H9 (cell line): ENCODE measurements around the gene THRB. TPM values are rescaled to one million over a fixed set of nuclear protein-coding genes. Genes with fewer than 3 reads are reported as not detected.

Experiments used
- DNase-seq: peaks from one replicate; pipeline ENCODE4 v3.0.0-alpha.2; 2017
- H2AFZ ChIP-seq: one replicate; pipeline ENCODE4 v1.6.1; 2013; ENCODE audit warnings: mild to moderate bottlenecking, low read length, control low read depth, moderate library complexity
- H2AK5ac ChIP-seq: 2 replicates; pipeline ENCODE4 v1.6.1; 2013; ENCODE audit warnings: low read length, control low read depth, mixed read lengths; ENCODE audit not compliant: insufficient read length
- H2BK120ac ChIP-seq: one replicate; pipeline ENCODE4 v1.6.1; 2013; ENCODE audit warnings: low read depth, mild to moderate bottlenecking, low read length, control low read depth, inconsistent platforms; ENCODE audit not compliant: poor library complexity, severe bottlenecking
- H2BK12ac ChIP-seq: 2 replicates; pipeline ENCODE4 v1.6.1; 2013; ENCODE audit warnings: low read length, control low read depth, mixed read lengths, low read depth; ENCODE audit not compliant: insufficient read length
- H2BK15ac ChIP-seq: 2 replicates; pipeline ENCODE4 v1.6.1; 2013; ENCODE audit warnings: low read depth, low read length, control low read depth
- H2BK20ac ChIP-seq: one replicate; pipeline ENCODE4 v1.6.1; 2013; ENCODE audit warnings: low read depth, mild to moderate bottlenecking, low read length, control low read depth, inconsistent platforms; ENCODE audit not compliant: poor library complexity, severe bottlenecking
- H2BK5ac ChIP-seq: 2 replicates; pipeline ENCODE4 v1.6.1; 2013; ENCODE audit warnings: low read length, control low read depth, mixed read lengths; ENCODE audit not compliant: insufficient read length
- H3K14ac ChIP-seq: 2 replicates; pipeline ENCODE4 v1.6.1; 2013; ENCODE audit warnings: low read length, control low read depth; ENCODE audit not compliant: insufficient read depth
- H3K18ac ChIP-seq: 2 replicates; pipeline ENCODE4 v1.6.1; 2013; ENCODE audit warnings: low read depth, mild to moderate bottlenecking, mixed read lengths, low read length, control low read depth; ENCODE audit not compliant: insufficient read length
- H3K23ac ChIP-seq: 2 replicates; pipeline ENCODE4 v1.6.1; 2013; ENCODE audit warnings: low read length, control low read depth, mixed read lengths, low read depth; ENCODE audit not compliant: insufficient read length
- H3K23me2 ChIP-seq: 2 replicates; pipeline ENCODE4 v1.6.1; 2013; ENCODE audit warnings: low read depth, mild to moderate bottlenecking, mixed read lengths, low read length, control low read depth; ENCODE audit not compliant: insufficient read length, poor library complexity, severe bottlenecking
- H3K27ac ChIP-seq: 2 replicates; pipeline ENCODE4 v1.5.1; 2013; ENCODE audit warnings: low read length, control low read depth, mixed read lengths, low read depth; ENCODE audit not compliant: insufficient read length
- H3K27me3 ChIP-seq: 2 replicates; pipeline ENCODE4 v1.6.1; 2013; ENCODE audit warnings: low read length, control low read depth, inconsistent platforms; ENCODE audit not compliant: insufficient read depth
- H3K4ac ChIP-seq: 2 replicates; pipeline ENCODE4 v1.6.1; 2013; ENCODE audit warnings: low read depth, mild to moderate bottlenecking, control low read depth, inconsistent platforms, low read length, moderate library complexity
- H3K4me1 ChIP-seq: 2 replicates; pipeline ENCODE4 v1.6.1; 2013; ENCODE audit warnings: low read length, control low read depth, inconsistent platforms; ENCODE audit not compliant: insufficient read depth
- H3K4me2 ChIP-seq: 2 replicates; pipeline ENCODE4 v1.6.1; 2013; ENCODE audit warnings: low read length, control low read depth, mixed read lengths; ENCODE audit not compliant: insufficient read length, insufficient read depth
- H3K56ac ChIP-seq: 2 replicates; pipeline ENCODE4 v1.6.1; 2013; ENCODE audit warnings: low read depth, mild to moderate bottlenecking, mixed read lengths, low read length, control low read depth; ENCODE audit not compliant: insufficient read length
- H3K79me1 ChIP-seq: 2 replicates; pipeline ENCODE4 v1.6.1; 2013; ENCODE audit warnings: low read depth, mild to moderate bottlenecking, moderate library complexity, low read length, control low read depth, inconsistent platforms; ENCODE audit not compliant: insufficient read depth, poor library complexity, severe bottlenecking
- H3K79me2 ChIP-seq: 2 replicates; pipeline ENCODE4 v1.6.1; 2013; ENCODE audit warnings: low read length, control low read depth, inconsistent platforms; ENCODE audit not compliant: insufficient read depth
- H3K9ac ChIP-seq: 2 replicates; pipeline ENCODE4 v1.6.1; 2013; ENCODE audit warnings: low read length, control low read depth, mixed read lengths; ENCODE audit not compliant: insufficient read length; ENCODE audit errors: extremely low read depth
- H3K9me3 ChIP-seq: one replicate; pipeline ENCODE4 v1.6.1; 2013; ENCODE audit warnings: low read depth, low read length, inconsistent platforms; ENCODE audit not compliant: control insufficient read depth
- H3T11ph ChIP-seq: one replicate; pipeline ENCODE4 v1.6.1; 2013; ENCODE audit warnings: mild to moderate bottlenecking, low read length, control low read depth, inconsistent platforms
- H4K20me1 ChIP-seq: one replicate; pipeline ENCODE4 v1.6.1; 2013; ENCODE audit not compliant: control insufficient read depth, insufficient read length, insufficient read depth
- H4K5ac ChIP-seq: 2 replicates; pipeline ENCODE4 v1.6.1; 2013; ENCODE audit warnings: low read depth, mild to moderate bottlenecking, mixed read lengths, low read length, control low read depth; ENCODE audit not compliant: insufficient read length
- H4K8ac ChIP-seq: replicated peaks from 2 replicates; pipeline ENCODE4 v1.6.1; 2013; ENCODE audit warnings: low read length, control low read depth, mixed read lengths, low read depth; ENCODE audit not compliant: insufficient read length
- H4K91ac ChIP-seq: 2 replicates; pipeline ENCODE4 v1.6.1; 2013; ENCODE audit warnings: low read depth, mild to moderate bottlenecking, moderate library complexity, mixed read lengths, low read length, control low read depth; ENCODE audit not compliant: insufficient read length
- H3K27ac Mint-ChIP-seq, 3 experiments: 2 replicates in 2 of 3; 3 replicates in 1 of 3; pipeline ENCODE4 v1.8.0; 2020 to 2021; ENCODE audit warnings: mixed read lengths in 3 of 3, mild to moderate bottlenecking in 1 of 3, moderate library complexity in 1 of 3
- H3K27me3 Mint-ChIP-seq: 2 replicates; pipeline ENCODE4 v1.8.0; 2021; ENCODE audit warnings: low read depth, mild to moderate bottlenecking, moderate library complexity, mixed read lengths
- H3K36me3 Mint-ChIP-seq, 3 experiments: 2 replicates in 2 of 3; 3 replicates in 1 of 3; pipeline ENCODE4 v1.8.0; 2020 to 2021; ENCODE audit warnings: low read depth in 3 of 3, mixed read lengths in 3 of 3; ENCODE audit not compliant: insufficient read depth in 1 of 3
- H3K4me1 Mint-ChIP-seq, 2 experiments: 2 replicates each; pipeline ENCODE4 v1.8.0; 2020; ENCODE audit warnings: mixed read lengths in 2 of 2
- H3K4me3 Mint-ChIP-seq, 2 experiments: 2 replicates in 1 of 2; 3 replicates in 1 of 2; pipeline ENCODE4 v1.8.0; 2020 to 2021; ENCODE audit warnings: mild to moderate bottlenecking in 2 of 2, mixed read lengths in 2 of 2, moderate library complexity in 1 of 2
- H3K9me3 Mint-ChIP-seq, 2 experiments: 2 replicates in 1 of 2; 3 replicates in 1 of 2; pipeline ENCODE4 v1.8.0; 2020; ENCODE audit warnings: mild to moderate bottlenecking in 2 of 2, mixed read lengths in 2 of 2, moderate library complexity in 1 of 2
- WGBS: extraction: QIAGEN DNeasy Blood & Tissue Kit; methylation state at CpG from one replicate; pipeline ENCODE4 v1.1.7; 2013; ENCODE audit warnings: missing lambda C conversion rate, low lambda C conversion rate, mixed read lengths; ENCODE audit not compliant: insufficient read length; ENCODE audit errors: extremely low coverage; 5-methylcytosine and 5-hydroxymethylcytosine counted together
- total RNA-seq: library from RNA; stranded (reverse); gene quantifications from 2 replicates; pipeline ENCODE4 v1.2.1, GENCODE V29; 2021
- TF ChIP-seq, protein P1 (sequence below): fragments of 200-600 bp; sonication (generic); conservative IDR thresholded peaks from 3 replicates; pipeline ENCODE4 v1.8.0; 2021; ENCODE audit warnings: antibody characterized with exemption, mild to moderate bottlenecking

Gene THRB
- total RNA-seq, 1 experiment from 2014 or later = 8.6 TPM

DNA sequence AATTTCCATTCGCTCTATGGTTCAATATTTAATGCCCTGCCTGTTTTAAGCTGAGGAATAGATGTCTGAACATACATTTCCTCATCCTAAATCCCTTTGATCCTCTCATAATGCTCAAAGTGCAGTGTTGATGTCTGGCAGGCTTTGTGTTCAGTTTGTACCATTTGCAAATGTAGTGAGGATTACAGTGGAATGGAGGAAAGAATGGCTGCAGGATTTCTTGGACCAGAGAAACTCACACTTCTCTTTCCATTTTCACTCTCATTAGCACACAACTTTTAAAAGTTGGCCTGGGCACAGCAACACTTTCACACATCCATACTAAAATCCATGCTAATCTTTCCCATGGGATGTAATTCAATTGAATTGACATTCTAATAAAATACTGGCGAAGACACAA lies 28.6 kb upstream of the THRB start:
- Histone ChIP-seq H3K9ac (no peak overlapping the region), H3K4me2 (no peak overlapping the region), H2BK120ac (no peak overlapping the region), H4K5ac (no peak overlapping the region), H2BK20ac (no peak overlapping the region), H2BK12ac (no peak overlapping the region), H3K4ac (no peak overlapping the region), H3K23me2 (peaks cover 11% of the 10 kb centered on the region), H2AK5ac (no peak overlapping the region), H3K27me3 (peaks cover 26% of the 10 kb centered on the region), H3K27ac (no peak overlapping the region), H3K23ac (no peak overlapping the region), H4K8ac (no peak overlapping the region), H3T11ph (no peak overlapping the region), H2BK5ac (no peak overlapping the region), H4K91ac (no peak overlapping the region), H4K20me1 (no peaks in the 10 kb centered on the region), H3K4me1 (peaks cover 8% of the 10 kb centered on the region; the same call in 1 of the 2 replicates), H3K9me3 (no peaks in the 10 kb centered on the region), H3K56ac (no peak overlapping the region), H2BK15ac (no peak overlapping the region), H3K79me1 (no peaks in the 10 kb centered on the region), H2AFZ (no peak overlapping the region), H3K14ac (no peak overlapping the region), H3K18ac (no peak overlapping the region), H3K79me2 (no peaks in the 10 kb centered on the region)
- H3K36me3 Mint-ChIP-seq = no peaks in the 10 kb centered on the region
- H3K27ac Mint-ChIP-seq = no peak overlapping the region
- no CpG with 5 or more reads among the region's 2 CpGs for WGBS
- TF ChIP-seq, protein P1, sequence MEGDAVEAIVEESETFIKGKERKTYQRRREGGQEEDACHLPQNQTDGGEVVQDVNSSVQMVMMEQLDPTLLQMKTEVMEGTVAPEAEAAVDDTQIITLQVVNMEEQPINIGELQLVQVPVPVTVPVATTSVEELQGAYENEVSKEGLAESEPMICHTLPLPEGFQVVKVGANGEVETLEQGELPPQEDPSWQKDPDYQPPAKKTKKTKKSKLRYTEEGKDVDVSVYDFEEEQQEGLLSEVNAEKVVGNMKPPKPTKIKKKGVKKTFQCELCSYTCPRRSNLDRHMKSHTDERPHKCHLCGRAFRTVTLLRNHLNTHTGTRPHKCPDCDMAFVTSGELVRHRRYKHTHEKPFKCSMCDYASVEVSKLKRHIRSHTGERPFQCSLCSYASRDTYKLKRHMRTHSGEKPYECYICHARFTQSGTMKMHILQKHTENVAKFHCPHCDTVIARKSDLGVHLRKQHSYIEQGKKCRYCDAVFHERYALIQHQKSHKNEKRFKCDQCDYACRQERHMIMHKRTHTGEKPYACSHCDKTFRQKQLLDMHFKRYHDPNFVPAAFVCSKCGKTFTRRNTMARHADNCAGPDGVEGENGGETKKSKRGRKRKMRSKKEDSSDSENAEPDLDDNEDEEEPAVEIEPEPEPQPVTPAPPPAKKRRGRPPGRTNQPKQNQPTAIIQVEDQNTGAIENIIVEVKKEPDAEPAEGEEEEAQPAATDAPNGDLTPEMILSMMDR = no peak
- no peak overlapping the region for H3K4me3 Mint-ChIP-seq
- H3K4me1 Mint-ChIP-seq = peaks cover 34 to 35% of the 10 kb centered on the region in 2 experiments
- no peak for DNase-seq
- no peaks in the 10 kb centered on the region; a peak in 1 of 5 replicates for H3K9me3 Mint-ChIP-seq
- H3K27me3 Mint-ChIP-seq = peaks cover 73% of the 10 kb centered on the region
